ENCODE results near the gene CREB3L2.

GRCh38 chr7:138036135-138036534 lies 34.2 kb upstream of the CREB3L2 start:
- TF ChIP-seq SUZ12 (IDR thresholded peaks at IDR 0.05) = no peak
- TF ChIP-seq FOXK2 (IDR thresholded peaks at IDR 0.05) = no peak
- TF ChIP-seq SP1 (IDR thresholded peaks at IDR 0.05) = no peak
- no peak for TF ChIP-seq L3MBTL2 (conservative IDR thresholded peaks at IDR 0.05)
- no peak for TF ChIP-seq TARDBP (IDR thresholded peaks at IDR 0.05)
- TF ChIP-seq ZNF384 (IDR thresholded peaks at IDR 0.05) = no peak
- no peak for TF ChIP-seq HDGF (IDR thresholded peaks at IDR 0.05; ENCODE audit: borderline replicate concordance)
- no peak for TF ChIP-seq BHLHE40 (IDR thresholded peaks at IDR 0.05; ENCODE audit: borderline replicate concordance)
- TF ChIP-seq FOXM1 (IDR thresholded peaks at IDR 0.05; ENCODE audit: borderline replicate concordance) = no peak

Measured in HEK293T (cell line).